Measurements from ENCODE around the gene RFX3.

Gene RFX3

DNA sequence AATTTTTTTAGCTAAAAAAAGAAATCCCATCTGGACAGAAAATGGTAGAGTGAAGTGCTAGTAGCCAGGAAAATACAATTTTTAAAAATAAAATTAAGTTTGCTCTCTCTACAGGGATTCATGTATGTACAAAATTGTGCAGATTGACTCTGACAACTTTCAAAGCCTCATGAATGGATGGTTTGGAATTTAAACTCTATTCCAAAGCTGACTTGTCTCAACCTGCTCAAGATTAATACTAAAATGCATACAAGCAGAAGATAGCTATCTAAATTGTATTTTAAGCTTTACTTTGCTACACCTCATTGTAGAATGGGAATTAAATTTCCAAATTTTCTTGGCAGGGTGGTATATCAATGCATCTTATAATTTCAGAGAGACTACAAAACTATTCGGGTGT lies 257.6 kb downstream of the RFX3 start:
- no peak for DNase-seq

DNA sequence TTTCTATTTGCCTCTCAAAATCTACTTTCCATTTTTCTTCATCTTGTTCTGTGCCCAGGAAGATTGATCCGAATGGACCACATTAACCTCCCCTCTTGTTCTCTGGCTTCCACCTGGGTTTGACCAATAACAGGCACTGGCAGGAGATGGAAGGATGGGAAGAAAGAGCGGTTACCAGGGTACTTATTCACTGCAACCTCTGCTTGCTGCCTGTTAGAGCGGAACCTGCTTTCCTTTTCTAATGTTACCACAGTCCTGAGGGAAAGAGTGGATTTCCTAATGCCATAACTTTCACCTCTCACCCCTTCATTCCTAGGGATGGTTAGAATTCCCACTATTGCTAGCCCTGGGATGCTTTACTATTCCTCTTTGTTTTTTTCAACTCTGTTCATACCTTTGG lies 262.1 kb downstream of the RFX3 start:
- no peak for DNase-seq

DNA sequence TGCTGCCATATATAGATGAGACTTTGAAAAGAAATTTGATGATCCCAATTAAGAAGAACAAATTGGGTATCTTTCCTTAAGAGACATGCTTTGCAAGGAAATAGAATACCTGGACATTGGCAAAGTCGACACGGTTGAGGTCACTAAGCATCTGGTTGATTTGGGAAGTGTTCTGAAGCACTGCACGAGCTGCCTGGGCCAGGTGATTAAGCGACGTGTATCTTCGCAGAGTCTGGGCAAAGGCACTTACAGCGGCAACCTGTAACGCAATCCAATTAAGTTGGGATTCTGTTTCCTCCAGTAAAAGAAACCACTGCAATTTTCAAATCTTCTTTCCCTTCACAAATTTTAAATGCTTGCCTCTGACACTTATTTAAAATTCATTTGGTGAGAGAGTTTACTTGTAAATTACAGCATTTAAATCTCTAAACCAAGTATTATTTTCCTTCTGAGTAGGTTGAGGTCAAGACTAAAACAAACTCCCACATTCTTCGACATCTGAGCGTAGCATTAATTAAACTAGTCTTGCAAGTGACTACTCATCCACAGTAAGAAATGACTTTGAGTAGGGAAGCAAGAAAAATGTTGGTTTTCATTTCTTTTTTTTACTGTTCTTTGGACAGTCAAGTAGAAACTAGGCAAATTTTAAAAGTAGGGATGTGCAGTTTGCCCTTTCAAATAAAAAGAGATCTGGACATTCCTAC lies 262.8 kb downstream of the RFX3 start:
- no peak for DNase-seq

DNA sequence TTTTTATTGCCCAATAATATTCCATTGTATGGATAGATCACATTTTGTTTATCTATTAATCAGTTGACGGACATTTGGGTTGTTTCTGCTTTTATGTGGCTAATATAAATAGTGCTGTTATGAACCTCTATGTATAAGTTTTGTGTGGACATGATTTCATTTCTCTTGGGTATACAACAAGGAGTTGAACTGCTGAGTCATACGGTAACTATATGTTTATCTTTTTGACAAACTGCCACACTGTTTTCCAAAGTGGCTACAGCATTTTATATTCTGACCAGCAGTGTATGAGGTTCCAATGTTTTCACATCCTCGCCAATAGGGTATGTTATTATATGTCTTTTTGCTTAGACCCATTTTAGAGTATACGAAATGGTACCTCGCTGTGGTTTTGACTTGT lies 264.3 kb downstream of the RFX3 start:
- no peak for DNase-seq

DNA sequence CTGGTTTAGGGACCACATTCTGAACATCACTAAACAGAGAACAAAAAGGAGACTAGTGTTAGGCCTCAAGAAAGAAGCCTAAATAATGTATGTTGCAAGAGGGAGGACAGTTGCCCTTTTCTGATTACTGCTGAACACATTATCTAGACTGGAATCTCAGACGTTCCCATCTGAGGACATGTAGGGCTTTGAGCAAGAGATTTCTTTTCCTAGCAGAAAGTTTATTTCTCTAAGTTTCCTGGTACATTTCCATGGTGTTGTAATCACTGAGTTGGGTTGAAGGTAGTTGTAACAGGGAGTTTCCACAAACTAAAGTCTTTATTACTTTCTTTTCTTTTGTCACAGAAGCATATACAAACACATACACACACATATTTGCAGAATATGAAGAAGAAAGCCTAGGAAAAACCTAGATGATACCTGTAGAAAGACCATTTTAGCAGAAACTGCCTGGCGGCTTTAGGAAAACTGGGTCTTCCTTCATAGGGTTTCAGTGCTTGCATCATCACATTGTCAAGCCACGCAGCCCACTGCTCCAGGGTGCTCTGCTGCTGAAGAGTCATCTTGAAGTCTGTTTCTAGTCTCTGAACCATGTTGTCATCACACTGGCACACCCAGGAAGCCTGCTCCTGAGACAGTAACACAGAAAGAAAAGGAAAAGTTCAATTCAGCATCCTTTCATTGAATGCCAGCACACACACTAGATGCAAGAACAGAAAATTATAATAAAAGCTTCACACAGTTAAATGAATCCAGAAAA lies 269.1 kb downstream of the RFX3 start:
- DNase-seq = no peak

DNA sequence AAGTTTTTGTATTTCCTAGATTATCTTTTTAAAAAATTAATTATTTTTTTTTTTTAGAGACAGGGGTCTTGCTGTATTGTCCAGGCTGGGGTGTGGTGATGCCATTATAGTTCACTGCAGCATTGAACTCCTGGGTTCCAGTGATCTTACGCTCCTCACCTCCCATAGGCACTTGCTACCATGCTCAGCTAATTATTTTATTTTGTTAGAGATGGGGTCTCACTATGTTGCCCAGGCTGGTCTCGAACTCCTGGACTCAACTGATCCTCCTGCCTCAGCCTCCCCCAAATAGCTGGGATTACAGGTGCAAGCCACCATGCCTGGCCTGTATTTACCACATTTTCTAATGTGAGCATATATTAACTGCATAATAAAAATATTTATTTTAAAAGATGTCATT lies 274.5 kb downstream of the RFX3 start:
- no peak for DNase-seq

DNA sequence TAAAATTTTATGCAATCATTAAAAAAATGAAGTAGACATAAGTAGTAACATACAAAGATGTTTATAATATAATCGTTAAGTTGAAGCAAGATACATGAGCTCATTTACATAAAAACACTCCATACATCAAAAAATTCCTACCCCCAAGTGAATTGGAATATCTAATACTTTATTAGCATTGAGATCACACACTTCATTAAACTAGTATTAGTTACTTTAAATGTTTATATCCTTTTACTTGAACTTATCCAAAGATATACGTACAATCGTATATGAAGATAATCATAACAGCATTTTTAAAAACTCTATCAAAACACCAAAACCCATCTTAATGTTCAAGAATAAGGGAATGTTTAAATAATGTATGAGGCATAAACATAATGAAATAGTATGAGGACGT lies 275.1 kb downstream of the RFX3 start:
- DNase-seq = no peak

DNA sequence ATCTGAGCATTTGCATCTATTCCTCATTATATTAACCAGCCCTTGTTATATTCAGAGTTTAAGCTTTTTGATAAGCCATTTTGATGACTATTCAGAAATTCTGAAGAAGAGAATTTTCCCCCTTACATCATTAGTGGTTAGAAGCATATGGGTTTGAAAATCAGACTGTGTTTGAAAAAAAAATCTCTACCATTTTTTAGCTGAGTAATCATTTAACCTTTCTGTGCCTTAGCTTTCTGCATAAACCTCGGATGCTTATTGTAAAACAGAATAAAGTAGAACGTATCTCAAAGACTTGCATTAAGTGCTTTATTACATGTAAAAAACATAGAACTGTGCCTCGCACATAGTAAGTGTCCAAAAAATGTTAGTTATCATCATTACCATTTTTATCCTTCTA lies 278.6 kb downstream of the RFX3 start:
- no peak for DNase-seq

DNA sequence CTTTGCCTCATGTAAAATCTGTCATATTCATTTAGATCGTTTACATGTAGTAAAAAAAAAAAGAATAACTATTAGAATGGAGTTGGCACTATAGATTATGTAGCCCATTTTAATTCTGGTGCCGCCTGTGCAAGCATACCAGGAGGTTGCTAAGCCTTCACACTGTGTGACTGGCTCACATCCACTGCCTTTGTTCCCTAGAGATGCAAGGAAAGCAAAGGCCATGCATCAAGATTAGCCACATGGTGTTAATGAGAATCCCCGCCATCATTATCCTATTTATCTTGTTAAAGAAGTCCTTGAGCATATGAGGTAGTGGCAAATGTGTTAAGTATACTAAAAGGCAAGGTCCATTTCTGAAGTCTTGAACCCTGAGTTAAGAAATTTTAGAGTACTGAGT lies 279.6 kb downstream of the RFX3 start:
- DNase-seq = no peak

DNA sequence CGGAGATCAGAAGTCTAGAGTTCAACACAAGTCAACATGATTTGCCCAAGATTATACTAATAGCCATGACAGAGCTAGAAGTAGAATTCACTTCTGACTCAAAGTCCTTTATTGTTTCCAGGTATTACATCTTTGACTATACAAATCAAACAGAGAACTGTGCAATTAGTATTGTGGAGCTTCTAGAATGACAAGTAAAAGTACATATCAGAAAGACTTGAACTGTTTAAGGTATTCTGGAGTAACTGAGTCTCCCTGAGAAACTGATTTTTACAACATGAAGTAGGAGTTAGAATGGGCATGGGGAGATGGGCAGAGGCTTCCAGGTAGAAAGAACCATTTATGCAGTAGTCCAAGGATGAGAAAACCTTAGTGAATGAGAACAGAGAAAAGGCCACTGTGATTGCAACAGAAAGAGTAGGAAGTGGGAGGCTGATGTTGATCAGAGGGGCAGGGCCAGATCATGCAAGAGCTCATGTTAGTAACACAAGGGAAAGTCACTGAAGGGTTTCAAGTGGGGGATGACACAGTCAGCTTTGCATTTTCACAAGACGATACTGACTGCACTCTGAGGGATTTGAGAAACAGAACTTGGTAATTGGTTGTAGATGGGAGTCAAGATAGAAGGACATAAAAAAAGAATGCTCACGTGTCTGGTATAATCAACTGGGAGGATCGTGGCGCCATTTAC lies 280.7 kb downstream of the RFX3 start:
- no peak for DNase-seq

DNA sequence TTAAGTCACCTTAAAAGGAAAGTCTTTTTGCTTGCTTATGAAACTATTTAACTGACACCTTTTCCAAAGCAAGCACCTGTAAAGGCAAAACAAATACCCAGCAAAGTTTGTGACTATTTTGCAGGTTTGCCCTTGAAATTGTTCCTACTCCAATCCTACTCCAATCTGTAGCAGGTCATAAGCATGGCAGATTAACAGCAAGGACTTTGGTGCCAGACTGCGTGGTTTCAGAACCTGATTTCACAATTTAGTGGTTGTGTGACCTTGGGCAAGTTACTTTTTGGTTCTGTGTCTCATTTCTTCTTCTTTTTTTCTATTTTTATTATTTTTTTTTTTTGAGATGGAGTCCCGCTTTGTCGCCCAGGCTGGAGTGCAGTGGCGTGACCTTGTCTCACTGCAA lies 282.1 kb downstream of the RFX3 start:
- DNase-seq = no peak

DNA sequence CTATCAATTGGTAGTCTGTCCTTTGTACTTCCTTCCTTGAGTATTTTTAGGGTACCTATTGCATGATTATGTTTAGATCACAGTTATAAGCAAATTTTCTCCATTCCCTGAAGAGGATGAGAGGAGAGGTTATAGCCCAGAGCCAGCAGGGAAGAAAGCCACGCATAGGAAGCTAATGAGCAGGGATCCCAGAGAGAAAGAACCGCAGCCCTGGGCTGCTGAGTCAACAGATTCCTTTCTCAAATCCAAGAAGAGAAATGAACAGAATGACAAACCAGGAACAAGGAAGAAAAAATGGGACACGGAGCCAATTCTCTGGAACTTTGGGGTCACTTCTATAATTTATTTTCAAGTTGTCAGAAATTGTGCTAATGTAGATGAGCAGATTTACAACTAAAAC lies 284.5 kb downstream of the RFX3 start:
- DNase-seq = no peak

DNA sequence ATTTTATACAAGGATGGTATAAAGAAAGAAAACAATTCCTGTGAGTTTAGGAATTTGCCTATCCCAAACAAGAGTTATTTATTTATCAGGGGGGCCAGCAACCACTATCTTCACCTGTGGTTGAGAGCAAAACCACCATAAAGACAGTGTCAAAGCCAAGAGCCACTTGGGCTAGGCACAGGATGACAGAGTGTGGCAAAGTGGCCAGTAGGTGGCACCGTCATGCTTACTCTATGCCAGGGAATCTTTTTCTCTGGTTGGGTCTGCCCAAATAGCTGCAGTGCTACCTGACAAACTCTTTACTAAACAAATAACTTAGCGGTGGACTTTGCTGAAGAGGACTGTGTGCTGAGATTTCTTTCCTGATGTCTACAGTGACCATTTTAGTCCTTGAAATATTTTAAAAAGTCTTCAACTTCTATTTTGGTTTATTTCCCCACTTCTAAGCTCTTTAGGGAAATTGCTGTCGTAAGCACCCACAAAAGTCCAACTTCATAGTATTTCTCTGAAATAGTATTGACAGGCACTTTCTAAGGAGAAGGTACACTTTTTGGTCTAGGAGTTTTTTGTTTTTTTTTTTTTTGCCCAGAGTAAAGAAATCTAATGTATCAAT lies 285.0 kb downstream of the RFX3 start:
- no peak for DNase-seq

DNA sequence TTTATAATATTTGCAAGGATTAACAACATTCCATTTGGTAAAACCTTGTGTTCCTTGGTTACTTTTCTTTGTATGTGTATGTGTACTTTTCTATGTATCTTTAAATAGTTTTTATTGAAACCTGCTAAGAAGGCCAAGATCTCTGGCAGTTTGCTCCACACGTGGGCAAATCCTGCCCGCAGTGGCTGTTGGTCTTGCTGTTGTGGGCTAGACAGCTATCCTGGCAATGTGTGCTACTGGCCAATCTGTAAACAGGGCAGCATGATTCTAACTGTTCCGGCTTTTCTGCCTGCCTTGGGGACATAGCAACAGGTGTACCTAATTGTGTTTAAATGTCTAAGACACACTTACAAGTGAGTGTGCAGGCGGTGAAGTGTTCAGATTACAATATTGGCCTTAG lies 286.6 kb downstream of the RFX3 start:
- DNase-seq = no peak

DNA sequence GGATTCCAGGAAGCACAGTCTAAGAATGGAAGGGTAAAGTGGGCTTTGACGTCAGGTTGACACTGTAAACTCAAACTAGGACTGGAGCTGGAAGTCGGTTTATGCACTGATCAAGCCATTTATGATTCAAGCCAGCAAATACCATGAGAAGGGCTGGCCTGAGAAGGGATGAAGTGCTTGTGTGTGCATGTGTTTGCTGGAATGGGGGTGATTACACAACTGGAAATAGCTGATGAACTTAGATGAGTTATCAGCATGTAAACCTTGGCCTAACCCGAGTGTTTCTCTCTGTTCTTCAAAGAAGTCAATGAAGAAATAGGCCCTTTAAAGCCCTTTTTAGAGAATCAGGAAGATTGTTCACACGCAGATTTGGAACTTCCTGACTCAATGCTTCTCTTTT lies 287.6 kb downstream of the RFX3 start:
- DNase-seq = no peak

DNA sequence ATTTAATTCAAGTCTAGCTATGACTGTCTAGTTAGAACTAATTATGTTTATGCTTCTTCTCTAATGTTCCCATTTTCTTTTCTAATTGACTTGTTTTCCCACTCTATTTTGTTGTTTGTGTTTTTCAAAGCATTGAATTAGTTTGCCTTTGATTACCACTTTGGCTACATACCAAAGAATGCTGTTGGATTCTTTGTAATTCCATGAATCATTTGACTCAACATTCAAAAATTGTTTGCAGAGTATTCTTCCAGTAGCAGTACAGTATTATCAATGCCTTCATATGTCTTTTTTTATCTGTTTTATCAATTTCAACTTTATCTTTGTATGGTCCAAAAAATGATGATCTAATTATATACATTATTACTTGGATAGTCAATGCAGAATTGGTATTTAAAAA lies 288.7 kb downstream of the RFX3 start:
- DNase-seq = no peak

DNA sequence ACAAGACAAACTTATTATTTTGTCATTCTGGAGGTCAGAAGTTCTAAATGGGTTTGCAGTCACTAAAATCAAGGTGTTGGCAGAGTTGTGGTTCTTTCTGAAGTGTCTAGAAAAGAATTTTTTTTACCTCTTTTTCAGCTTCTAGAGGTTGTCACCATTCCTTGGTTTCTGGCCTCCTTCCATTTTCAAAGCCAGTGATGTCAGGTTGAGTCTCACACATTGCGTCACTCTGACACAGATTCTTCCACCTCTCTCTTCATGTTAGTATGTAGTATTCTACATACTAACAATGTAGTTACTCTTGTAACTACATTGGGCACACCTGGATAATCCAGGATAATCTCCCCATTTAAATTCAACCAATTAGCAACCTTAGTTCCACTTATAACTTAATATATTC lies 290.3 kb downstream of the RFX3 start:
- DNase-seq = no peak

DNA sequence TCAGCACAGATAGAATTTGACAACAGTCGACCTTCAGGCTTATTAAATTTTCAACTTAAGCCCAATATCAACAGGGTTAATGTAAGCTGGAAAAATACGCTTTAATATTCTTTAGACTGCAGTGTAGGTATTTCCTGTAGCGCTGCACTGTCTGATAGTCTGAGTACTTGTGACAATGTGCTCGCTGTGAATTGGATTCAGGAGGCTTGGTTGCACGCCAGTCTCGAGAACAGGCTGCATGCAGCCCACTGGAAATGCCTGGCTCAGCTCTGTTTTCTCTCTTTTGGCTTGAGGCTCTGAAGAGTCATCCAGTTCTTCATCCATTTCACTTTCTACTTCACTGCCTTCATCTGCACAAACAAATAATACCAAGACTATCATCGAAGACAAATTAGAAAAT lies 300.9 kb downstream of the RFX3 start:
- DNase-seq = no peak

DNA sequence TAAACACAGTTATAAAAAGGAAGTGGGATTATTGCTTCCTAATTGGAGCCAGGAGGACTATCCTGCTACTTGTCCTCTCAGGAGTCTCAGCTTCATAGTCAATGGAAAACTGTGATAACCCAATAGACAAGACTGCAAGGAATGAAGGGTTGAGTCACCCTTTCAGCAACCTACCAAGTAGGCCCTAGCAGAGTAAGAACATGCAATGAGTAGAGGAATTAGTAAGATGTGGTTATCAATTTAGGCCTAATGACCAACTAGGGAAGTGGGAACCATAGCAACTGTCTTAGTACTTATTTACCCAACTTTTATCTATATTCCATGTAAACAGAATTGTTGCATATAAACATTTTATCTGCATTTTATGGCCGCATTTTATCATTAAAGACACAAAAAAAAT lies 310.1 kb downstream of the RFX3 start:
- DNase-seq = no peak

DNA sequence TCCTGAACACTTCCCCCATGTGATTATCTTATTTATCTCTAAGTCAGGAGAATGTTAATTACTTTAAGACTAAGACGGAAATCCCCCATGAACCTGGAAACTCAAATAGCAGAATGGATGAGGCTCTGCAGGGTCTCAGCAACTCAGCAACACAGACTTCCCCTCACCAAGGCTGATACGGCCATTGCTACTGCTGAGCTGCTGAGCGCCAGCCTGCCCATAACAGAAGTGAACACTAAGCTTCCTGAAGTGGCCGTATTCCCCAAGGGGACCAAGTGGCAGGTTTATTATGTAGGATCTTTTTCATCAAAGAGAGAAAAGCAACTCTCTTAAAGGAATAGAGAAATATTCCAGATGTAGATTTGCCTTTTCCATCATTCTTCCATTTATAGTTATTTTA lies 311.1 kb downstream of the RFX3 start:
- DNase-seq = no peak

DNA sequence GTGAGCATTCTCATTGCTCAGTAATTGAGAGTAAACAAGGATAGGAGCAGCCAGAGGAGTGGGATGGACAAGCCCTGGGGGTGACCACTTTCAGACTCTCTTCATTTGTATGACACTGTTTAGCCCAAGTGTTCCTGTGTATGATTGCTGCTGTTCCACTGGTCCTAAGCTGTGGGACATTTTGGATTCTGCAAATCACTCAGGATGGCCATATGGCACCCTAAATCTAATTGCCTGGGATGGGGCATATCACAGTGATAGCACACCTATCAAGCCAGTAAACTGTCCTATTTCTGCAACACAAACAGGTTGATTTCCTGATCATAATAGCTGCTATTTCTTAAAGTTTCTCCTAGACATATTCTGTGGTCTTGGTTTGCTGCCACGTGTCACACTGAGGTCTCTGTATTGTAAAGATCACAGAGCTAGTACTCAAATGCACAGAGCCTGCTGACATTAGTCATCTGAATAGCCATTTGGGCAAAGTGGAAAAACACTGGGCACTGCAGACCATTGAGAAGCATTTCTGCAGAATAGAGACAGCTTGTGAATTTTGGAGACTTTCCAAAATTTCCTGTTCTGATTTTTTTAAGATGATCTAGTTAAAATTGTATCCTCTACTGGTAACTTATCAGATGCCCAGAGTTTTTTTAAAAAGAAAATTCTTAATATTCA lies 320.2 kb downstream of the RFX3 start:
- no peak for DNase-seq

DNA sequence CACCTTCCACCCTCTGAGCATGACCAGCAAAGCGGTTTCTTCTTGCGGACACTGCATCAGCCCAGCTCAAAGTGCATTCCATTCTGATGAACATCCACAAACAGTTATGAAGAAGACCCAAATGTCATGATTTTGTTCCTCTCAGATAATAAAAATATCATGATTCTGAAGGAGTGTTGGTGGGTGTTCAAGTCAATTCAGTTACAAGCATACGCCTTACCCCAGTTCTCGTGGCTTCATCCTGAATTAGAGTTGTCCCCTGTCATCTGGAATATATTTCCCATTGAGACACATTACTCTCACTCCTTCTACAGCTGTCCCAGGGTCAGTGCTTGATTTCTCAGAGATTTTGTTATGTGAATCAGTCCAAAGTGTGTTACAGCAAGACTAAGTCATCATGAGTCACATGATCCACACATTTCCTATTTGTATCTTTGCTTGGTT lies 325.4 kb downstream of the RFX3 start:
- DNase-seq = no peak

DNA sequence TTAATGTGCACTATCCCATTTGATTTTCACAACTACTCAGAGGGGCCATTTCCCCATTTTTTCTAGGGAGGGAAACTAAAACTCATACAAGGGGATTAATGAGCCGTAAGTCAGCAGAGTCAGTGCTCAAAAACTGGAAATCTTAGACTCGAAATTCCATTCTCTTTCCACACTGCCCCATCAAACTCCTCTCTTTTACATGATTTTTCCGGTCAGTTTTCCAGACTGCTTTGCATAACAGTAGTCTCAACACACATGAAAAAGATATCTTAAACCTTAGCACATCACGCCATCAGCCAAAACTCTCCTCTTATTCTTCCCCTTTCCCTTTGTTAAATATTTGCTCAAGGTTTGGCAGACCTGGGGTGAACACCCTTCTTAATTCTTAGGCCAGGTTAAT lies 332.0 kb downstream of the RFX3 start:
- DNase-seq = no peak
